GM12891 (cell line): ENCODE results near the gene SLC44A1.

Experiments used
- DNase-seq: peaks from one replicate; pipeline ENCODE4 v3.0.0; 2011; ENCODE audit warnings: low spot score; ENCODE audit not compliant: insufficient read length
- FAIRE-seq: peaks from 2 replicates; lab custom pipeline; 2011; peaks lifted over from hg19 to GRCh38; lab: Jason Lieb, UNC
- PAX5 ChIP-seq: IDR thresholded peaks from 2 replicates; pipeline ENCODE4 v1.6.1; 2011; ENCODE audit warnings: low read length, moderate library complexity, mild to moderate bottlenecking; ENCODE audit not compliant: insufficient read depth, severe bottlenecking
- POLR2A ChIP-seq: IDR thresholded peaks from 2 replicates; pipeline ENCODE4 v1.6.1; 2011; ENCODE audit warnings: low read depth, low read length, control low read depth
- POLR2AphosphoS5 ChIP-seq: IDR thresholded peaks from 2 replicates; pipeline ENCODE4 v1.6.1; 2011; ENCODE audit warnings: low read depth, low read length, control low read depth
- POU2F2 ChIP-seq: IDR thresholded peaks from 2 replicates; pipeline ENCODE4 v1.6.1; 2011; ENCODE audit warnings: low read depth, mild to moderate bottlenecking, control low read depth, low read length, moderate library complexity
- SPI1 ChIP-seq: IDR thresholded peaks from 2 replicates; pipeline ENCODE4 v1.6.1; 2011; ENCODE audit warnings: low read depth, low read length, control low read depth
- TAF1 ChIP-seq: IDR thresholded peaks from 2 replicates; pipeline ENCODE4 v1.6.1; 2011; ENCODE audit warnings: low read depth, low read length, control low read depth

SLC44A1 gene

GRCh38 chr9:105295201-105295550, 50.7 kb downstream of the SLC44A1 start:
- FAIRE-seq (no peak), DNase-seq (no peak)
- TF ChIP-seq TAF1 (no peak), PAX5 (no peak), POLR2A (no peak), POLR2AphosphoS5 (no peak), POU2F2 (no peak), SPI1 (no peak)

GRCh38 chr9:105295986-105296385, 51.5 kb downstream of the SLC44A1 start:
- FAIRE-seq: no peak
- DNase-seq: no peak

GRCh38 chr9:105296445-105296844, 52.0 kb downstream of the SLC44A1 start:
- no peak for TF ChIP-seq PAX5
- no peak for TF ChIP-seq TAF1
- no peak for TF ChIP-seq POLR2A
- TF ChIP-seq POU2F2: no peak
- TF ChIP-seq SPI1: no peak
- no peak for TF ChIP-seq POLR2AphosphoS5
- no peak for DNase-seq
- FAIRE-seq: no peak

More at GRCh38 chr9:105295986-105296385, 51.5 kb downstream of the SLC44A1 start:
- TF ChIP-seq POLR2AphosphoS5: no peak
- TF ChIP-seq PAX5: no peak
- no peak for TF ChIP-seq TAF1
- no peak for TF ChIP-seq SPI1
- TF ChIP-seq POLR2A: no peak
- TF ChIP-seq POU2F2: no peak

- FAIRE-seq (no peak), DNase-seq (no peak)
- TF ChIP-seq SPI1 (no peak), PAX5 (no peak), POU2F2 (no peak), POLR2A (no peak), TAF1 (no peak), POLR2AphosphoS5 (no peak)
Observed at GRCh38 chr9:105296877-105297287, 52.4 kb downstream of the SLC44A1 start.

- TF ChIP-seq POU2F2 (no peak), TAF1 (no peak), SPI1 (no peak), POLR2AphosphoS5 (no peak), PAX5 (no peak), POLR2A (no peak)
- no peak for FAIRE-seq
- DNase-seq: no peak
Observed at GRCh38 chr9:105297442-105298075, 53.1 kb downstream of the SLC44A1 start.

- FAIRE-seq: no peak
- no peak for DNase-seq
- TF ChIP-seq PAX5 (no peak), SPI1 (no peak), POU2F2 (no peak), POLR2A (no peak), POLR2AphosphoS5 (no peak), TAF1 (no peak)
Observed at GRCh38 chr9:105299190-105299854, 54.9 kb downstream of the SLC44A1 start.

GRCh38 chr9:105302728-105303127, 58.3 kb downstream of the SLC44A1 start:
- no peak for FAIRE-seq
- TF ChIP-seq PAX5: no peak
- no peak for TF ChIP-seq SPI1
- TF ChIP-seq TAF1: no peak
- TF ChIP-seq POLR2A: no peak
- no peak for TF ChIP-seq POLR2AphosphoS5
- no peak for TF ChIP-seq POU2F2
- no peak for DNase-seq

GRCh38 chr9:105305856-105306255, 61.4 kb downstream of the SLC44A1 start:
- FAIRE-seq: no peak
- no peak for TF ChIP-seq SPI1
- no peak for TF ChIP-seq POLR2AphosphoS5
- no peak for TF ChIP-seq PAX5
- TF ChIP-seq POLR2A: no peak
- TF ChIP-seq TAF1: no peak
- no peak for TF ChIP-seq POU2F2

GRCh38 chr9:105306351-105307140, 62.1 kb downstream of the SLC44A1 start:
- no peak for TF ChIP-seq POLR2AphosphoS5
- no peak for TF ChIP-seq POU2F2
- no peak for TF ChIP-seq SPI1
- TF ChIP-seq POLR2A: no peak
- no peak for TF ChIP-seq PAX5
- TF ChIP-seq TAF1: no peak
- DNase-seq: no peak
- no peak for FAIRE-seq

More at GRCh38 chr9:105305856-105306255, 61.4 kb downstream of the SLC44A1 start:
- DNase-seq: no peak
